ENCODE measurements around the gene MRPS34.
A peak's percentile ranks its signal among the peaks of the same experiment; 100 is the strongest.

Gene MRPS34

GRCh38 chr16:1780677-1781072 lies 7.7 kb upstream of the MRPS34 start:
- no peak for DNase-seq

- DNase-seq: no peak
These were observed 7.1 kb upstream of the MRPS34 start for GRCh38 chr16:1779741-1780676.

- no peak for DNase-seq
These were observed 6.3 kb upstream of the MRPS34 start for GRCh38 chr16:1779234-1779701.

- no peak for DNase-seq
These were observed 5.6 kb upstream of the MRPS34 start for GRCh38 chr16:1778200-1779179.

- DNase-seq: no peak
These were observed 4.7 kb upstream of the MRPS34 start for GRCh38 chr16:1777375-1778199.

GRCh38 chr16:1776991-1777374 lies 4.0 kb upstream of the MRPS34 start:
- no peak for DNase-seq

- DNase-seq: no peak
These were observed 3.7 kb upstream of the MRPS34 start for GRCh38 chr16:1776672-1776955.

GRCh38 chr16:1775846-1776671 lies 3.1 kb upstream of the MRPS34 start:
- no peak for DNase-seq

GRCh38 chr16:1775006-1775845 lies 2.3 kb upstream of the MRPS34 start:
- no peak for DNase-seq

GRCh38 chr16:1774448-1774780 lies 1.5 kb upstream of the MRPS34 start:
- DNase-seq: no peak

- peak; percentile 49 for DNase-seq
These were observed 941 bp upstream of the MRPS34 start for GRCh38 chr16:1773703-1774447.

GRCh38 chr16:1772362-1772907 lies 499 bp downstream of the MRPS34 start, which contains the start of gene EME2:
TSS of gene EME2 (plus strand) at chr16:1772810. CDS start at chr16:1773228, 418 bp downstream.
- DNase-seq: peak; percentile 69

- DNase-seq: no peak
These were observed 1.0 kb downstream of the MRPS34 start for GRCh38 chr16:1771864-1772361.

GRCh38 chr16:1771188-1771863 lies 1.6 kb downstream of the MRPS34 start, which contains the start of gene NME3:
TSS of gene NME3 (minus strand) at chr16:1771543. CDS start at chr16:1771534, 9 bp downstream.
- DNase-seq: peak; percentile 89

- peak; percentile 63 for DNase-seq
These were observed 2.4 kb downstream of the MRPS34 start for GRCh38 chr16:1770328-1771187.

- DNase-seq: no peak
These were observed 3.3 kb downstream of the MRPS34 start for GRCh38 chr16:1769402-1770300.
